Dendritic cell treated with granulocyte-macrophage colony-stimulating factor and Interleukin-4, amounts not matched to agents 40 ng/mL and 50 ng/mL, for 4 days (primary cell): ENCODE results near the gene UHRF2.

ENCODE experiments used
- H3K27ac Mint-ChIP-seq: one replicate; pipeline ENCODE4 v1.8.0; 2022; ENCODE audit warnings: mild to moderate bottlenecking, mixed read lengths
- H3K27me3 Mint-ChIP-seq: one replicate; pipeline ENCODE4 v1.8.0; 2022; ENCODE audit warnings: mild to moderate bottlenecking, mixed read lengths
- H3K36me3 Mint-ChIP-seq: one replicate; pipeline ENCODE4 v1.8.0; 2022; ENCODE audit warnings: low read depth, mixed read lengths
- H3K4me1 Mint-ChIP-seq: one replicate; pipeline ENCODE4 v1.8.0; 2022; ENCODE audit warnings: low read depth, mixed read lengths
- H3K4me3 Mint-ChIP-seq: one replicate; pipeline ENCODE4 v1.8.0; 2022; ENCODE audit warnings: mild to moderate bottlenecking, moderate library complexity, mixed read lengths
- H3K9me3 Mint-ChIP-seq: one replicate; pipeline ENCODE4 v1.8.0; 2022; ENCODE audit warnings: mixed read lengths
- intact Hi-C: fragments of 100-400 bp; cut with micrococcal nuclease; formaldehyde crosslinking; loops from one replicate; pipeline ENCODE4 v1.15.0; 2022

UHRF2 gene

GRCh38 chr9:6413365-6414246 lies 607 bp downstream of the UHRF2 start:
- Mint-ChIP-seq H3K27me3 (no peaks in the 10 kb centered on the region), H3K4me3 (peak overlapping the region; percentile 86), H3K9me3 (no peaks in the 10 kb centered on the region), H3K36me3 (peaks cover 6% of the 10 kb centered on the region), H3K4me1 (peaks cover 32% of the 10 kb centered on the region), H3K27ac (peak overlapping the region; percentile 87)
- intact Hi-C loops, result loop anchor here (2.0 to 10.0 kb wide), 3 partner anchors 267 to 399 kb away; partner anchors contain the start of genes KDM4C and RANBP6

DNA sequence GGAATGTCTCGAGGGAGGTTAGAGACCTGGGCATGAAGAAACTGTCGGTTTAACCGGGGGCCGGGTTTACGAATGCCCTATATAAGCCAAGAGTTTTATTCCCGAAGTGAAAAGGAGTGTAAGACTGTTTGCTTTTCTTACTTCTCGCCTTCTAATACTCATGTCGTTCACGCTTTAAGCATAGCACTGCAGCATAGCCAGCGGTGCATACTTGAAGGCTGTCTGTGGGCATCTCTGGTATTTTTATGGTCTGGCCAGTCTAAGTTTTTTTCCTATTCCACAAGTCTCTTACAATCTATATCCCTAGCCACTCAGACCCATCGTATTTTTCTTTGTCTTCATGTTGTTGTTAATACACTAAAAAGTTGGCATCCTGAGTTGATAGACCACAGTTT lies 1.2 kb downstream of the UHRF2 start:
- no peaks in the 10 kb centered on the region for H3K9me3 Mint-ChIP-seq
- H3K4me1 Mint-ChIP-seq, result peaks cover 32% of the 10 kb centered on the region
- peak overlapping the region; percentile 86 for H3K4me3 Mint-ChIP-seq
- H3K36me3 Mint-ChIP-seq, result peaks cover 6% of the 10 kb centered on the region
- no peaks in the 10 kb centered on the region for H3K27me3 Mint-ChIP-seq
- peak overlapping the region; percentile 87 for H3K27ac Mint-ChIP-seq
- intact Hi-C loops, result loop anchor here (10.0 kb wide), 1 partner anchor 399 kb away; the partner anchor contains the start of gene RANBP6

GRCh38 chr9:6415266-6415665 lies 2.3 kb downstream of the UHRF2 start:
- Mint-ChIP-seq H3K36me3 (peaks cover 6% of the 10 kb centered on the region), H3K4me3 (no peak overlapping the region), H3K27me3 (no peaks in the 10 kb centered on the region), H3K4me1 (peaks cover 32% of the 10 kb centered on the region), H3K27ac (no peak overlapping the region), H3K9me3 (no peaks in the 10 kb centered on the region)
- intact Hi-C loops, result loop anchor here (10.0 kb wide), 1 partner anchor 400 kb away; the partner anchor contains the start of gene RANBP6

GRCh38 chr9:6417186-6417585 lies 4.2 kb downstream of the UHRF2 start:
- Mint-ChIP-seq H3K4me3 (peak overlapping the region; percentile 17), H3K27ac (no peak overlapping the region), H3K9me3 (no peaks in the 10 kb centered on the region), H3K27me3 (no peaks in the 10 kb centered on the region), H3K4me1 (peaks cover 35% of the 10 kb centered on the region), H3K36me3 (peaks cover 15% of the 10 kb centered on the region)
- intact Hi-C loops, result loop anchor here (10.0 kb wide), 1 partner anchor 402 kb away; the partner anchor contains the start of gene RANBP6

GRCh38 chr9:6418764-6419163 lies 5.8 kb downstream of the UHRF2 start:
- H3K4me3 Mint-ChIP-seq, result no peak overlapping the region
- no peaks in the 10 kb centered on the region for H3K9me3 Mint-ChIP-seq
- no peaks in the 10 kb centered on the region for H3K27me3 Mint-ChIP-seq
- H3K4me1 Mint-ChIP-seq, result peaks cover 38% of the 10 kb centered on the region
- no peak overlapping the region for H3K27ac Mint-ChIP-seq
- H3K36me3 Mint-ChIP-seq, result peaks cover 19% of the 10 kb centered on the region
- intact Hi-C loops, result loop anchor here (10.0 kb wide), 1 partner anchor 404 kb away; the partner anchor contains the start of gene RANBP6

DNA sequence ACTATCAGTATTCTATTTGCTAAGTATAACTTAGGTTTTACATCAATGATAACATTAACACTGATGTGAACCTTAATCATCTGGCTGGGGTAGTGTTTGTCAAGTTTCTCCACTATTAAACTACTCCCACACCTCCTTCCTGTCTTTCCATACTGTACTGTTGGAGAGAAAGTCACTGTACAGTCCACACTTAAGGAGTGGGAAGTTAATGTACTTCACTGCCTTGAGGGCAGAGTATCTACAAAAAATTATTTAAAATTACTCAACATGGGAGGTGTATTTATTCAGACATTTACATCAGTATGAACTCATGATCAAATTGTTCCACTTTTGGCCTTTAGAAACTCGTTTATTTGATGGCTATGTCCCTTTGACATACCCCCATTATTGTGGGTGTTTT lies 11.9 kb downstream of the UHRF2 start:
- no peak overlapping the region for H3K27ac Mint-ChIP-seq
- no peaks in the 10 kb centered on the region for H3K9me3 Mint-ChIP-seq
- peaks cover 42% of the 10 kb centered on the region for H3K36me3 Mint-ChIP-seq
- H3K4me3 Mint-ChIP-seq, result no peak overlapping the region
- H3K27me3 Mint-ChIP-seq, result no peaks in the 10 kb centered on the region
- H3K4me1 Mint-ChIP-seq, result peaks cover 32% of the 10 kb centered on the region
- intact Hi-C loops, result no loop called here

DNA sequence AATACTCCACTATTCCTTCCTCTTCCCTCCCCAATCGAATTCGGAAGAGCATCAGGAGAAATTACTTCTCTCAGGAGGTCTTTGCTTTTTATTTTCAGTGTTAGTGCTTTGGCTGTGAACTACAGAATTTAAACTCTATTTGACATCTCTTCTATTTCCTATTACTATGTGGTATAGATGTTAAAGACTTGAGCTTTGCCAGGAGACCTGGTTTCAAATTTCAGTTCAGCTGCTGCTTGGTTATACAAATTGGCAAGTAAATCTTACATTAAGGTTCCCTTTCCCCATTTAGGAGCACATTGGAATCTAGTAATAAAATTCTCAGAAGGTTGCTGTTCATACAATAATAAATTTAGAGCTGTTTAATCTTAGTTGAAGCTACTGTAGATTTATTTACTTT lies 13.1 kb downstream of the UHRF2 start:
- peaks cover 39% of the 10 kb centered on the region for H3K4me1 Mint-ChIP-seq
- H3K36me3 Mint-ChIP-seq, result peaks cover 42% of the 10 kb centered on the region
- intact Hi-C loops, result no loop called here
- no peak overlapping the region for H3K27ac Mint-ChIP-seq
- no peak overlapping the region for H3K4me3 Mint-ChIP-seq
- H3K27me3 Mint-ChIP-seq, result no peaks in the 10 kb centered on the region
- H3K9me3 Mint-ChIP-seq, result no peaks in the 10 kb centered on the region

- Mint-ChIP-seq H3K27ac (peak overlapping the region; percentile 46), H3K36me3 (peaks cover 29% of the 10 kb centered on the region), H3K27me3 (no peaks in the 10 kb centered on the region), H3K4me1 (peaks cover 43% of the 10 kb centered on the region), H3K4me3 (no peak overlapping the region), H3K9me3 (no peaks in the 10 kb centered on the region)
- intact Hi-C loops, result no loop called here
These were observed 16.2 kb downstream of the UHRF2 start for GRCh38 chr9:6428940-6429889.

DNA sequence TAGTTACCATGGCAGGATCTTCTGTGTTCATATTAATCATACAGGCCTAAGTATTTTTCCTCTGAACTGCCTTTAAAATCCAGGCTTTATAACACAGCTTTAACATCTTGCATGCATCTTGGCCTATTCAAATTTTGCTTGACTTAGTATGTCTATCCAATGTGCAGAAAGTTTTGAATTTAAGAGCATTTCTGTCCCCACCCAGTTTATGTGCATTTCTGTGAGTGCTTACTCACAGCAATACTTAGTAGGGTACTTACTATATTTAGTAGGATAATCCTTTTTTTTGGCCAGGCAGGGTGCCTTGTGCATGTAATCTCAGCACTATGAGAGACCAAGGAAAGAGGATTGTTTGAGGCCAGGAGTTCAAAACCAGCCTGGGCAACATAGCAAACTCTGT lies 18.0 kb downstream of the UHRF2 start:
- Mint-ChIP-seq H3K4me3 (no peak overlapping the region), H3K36me3 (peaks cover 25% of the 10 kb centered on the region), H3K4me1 (peaks cover 37% of the 10 kb centered on the region), H3K27me3 (no peaks in the 10 kb centered on the region), H3K9me3 (no peaks in the 10 kb centered on the region), H3K27ac (no peak overlapping the region)
- intact Hi-C loops, result no loop called here

DNA sequence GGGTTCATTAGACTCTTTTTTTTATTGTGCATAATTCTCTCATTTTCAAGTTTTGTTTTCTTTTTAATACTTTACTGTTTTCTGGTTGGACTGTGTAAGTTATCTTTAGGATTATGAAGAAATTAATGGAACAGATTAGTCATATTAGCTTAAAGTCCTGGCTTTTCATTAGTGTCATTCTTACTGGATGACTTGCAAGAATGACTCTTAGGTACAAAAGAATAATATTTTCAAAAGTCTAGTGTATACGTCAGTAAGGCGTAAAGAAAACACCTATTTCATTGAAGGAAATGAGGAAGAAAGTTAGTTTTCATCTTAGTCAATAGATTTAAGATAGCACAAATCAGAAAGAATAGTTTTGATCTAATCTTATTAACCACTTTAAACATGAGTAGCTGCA lies 20.4 kb downstream of the UHRF2 start:
- no peak overlapping the region for H3K4me3 Mint-ChIP-seq
- no peaks in the 10 kb centered on the region for H3K9me3 Mint-ChIP-seq
- H3K27me3 Mint-ChIP-seq, result no peaks in the 10 kb centered on the region
- peaks cover 23% of the 10 kb centered on the region for H3K36me3 Mint-ChIP-seq
- H3K27ac Mint-ChIP-seq, result no peak overlapping the region
- intact Hi-C loops, result no loop called here
- peaks cover 35% of the 10 kb centered on the region for H3K4me1 Mint-ChIP-seq

DNA sequence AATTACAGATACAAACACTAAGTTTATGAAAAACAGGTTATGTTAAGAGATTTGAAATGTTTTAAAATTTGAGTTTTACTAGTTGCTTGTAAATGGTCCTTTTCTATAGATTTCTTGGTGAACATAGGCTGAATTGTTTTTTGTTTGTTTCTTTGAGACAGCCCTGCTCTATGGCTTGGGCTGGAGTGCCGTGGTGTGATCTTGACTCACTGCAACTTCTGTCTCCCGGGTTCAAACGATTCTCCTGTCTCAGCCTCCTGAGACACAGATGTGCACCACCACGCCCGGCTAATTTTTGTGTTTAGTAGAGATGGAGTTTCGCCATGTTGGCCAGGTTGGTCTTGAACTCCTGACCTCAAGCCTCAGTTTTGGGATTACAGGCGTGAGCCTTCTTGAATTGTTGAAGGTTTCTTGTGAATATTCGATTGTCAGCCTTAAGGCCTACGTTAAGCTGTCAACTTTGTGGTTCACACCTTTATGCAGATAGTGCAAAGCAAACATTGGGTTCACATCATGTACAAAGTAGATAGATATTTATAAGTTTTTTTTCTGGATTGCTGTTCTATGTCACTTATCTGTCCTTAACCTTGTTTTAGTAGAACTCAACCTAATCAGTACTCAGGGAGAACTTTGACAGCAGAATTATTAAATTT lies 26.2 kb downstream of the UHRF2 start:
- intact Hi-C loops, result no loop called here
- peaks cover 17% of the 10 kb centered on the region for H3K4me1 Mint-ChIP-seq
- no peaks in the 10 kb centered on the region for H3K9me3 Mint-ChIP-seq
- H3K27me3 Mint-ChIP-seq, result no peaks in the 10 kb centered on the region
- no peak overlapping the region for H3K4me3 Mint-ChIP-seq
- H3K27ac Mint-ChIP-seq, result no peak overlapping the region
- H3K36me3 Mint-ChIP-seq, result peaks cover 29% of the 10 kb centered on the region

DNA sequence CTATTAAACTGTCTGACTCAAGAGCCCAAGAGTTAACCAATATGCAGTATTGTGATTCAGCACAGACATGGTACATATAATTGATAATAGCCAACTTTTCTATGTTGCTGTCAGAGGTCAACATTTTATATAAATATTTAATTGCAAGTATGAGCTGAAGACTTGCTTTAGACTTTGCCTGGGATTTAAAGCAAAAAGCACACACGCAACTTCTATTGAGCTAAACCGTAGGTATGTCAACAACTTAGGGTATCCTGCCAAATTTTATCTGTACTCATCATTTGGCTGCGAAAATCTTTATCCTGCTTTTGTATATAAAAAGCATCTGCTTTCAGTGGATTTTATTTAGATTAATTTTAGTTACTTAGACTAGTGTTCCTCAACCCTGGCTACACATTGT lies 27.4 kb downstream of the UHRF2 start:
- intact Hi-C loops, result no loop called here
- H3K4me1 Mint-ChIP-seq, result peaks cover 22% of the 10 kb centered on the region
- no peak overlapping the region for H3K27ac Mint-ChIP-seq
- peaks cover 17% of the 10 kb centered on the region for H3K36me3 Mint-ChIP-seq
- no peaks in the 10 kb centered on the region for H3K9me3 Mint-ChIP-seq
- no peak overlapping the region for H3K4me3 Mint-ChIP-seq
- no peaks in the 10 kb centered on the region for H3K27me3 Mint-ChIP-seq

DNA sequence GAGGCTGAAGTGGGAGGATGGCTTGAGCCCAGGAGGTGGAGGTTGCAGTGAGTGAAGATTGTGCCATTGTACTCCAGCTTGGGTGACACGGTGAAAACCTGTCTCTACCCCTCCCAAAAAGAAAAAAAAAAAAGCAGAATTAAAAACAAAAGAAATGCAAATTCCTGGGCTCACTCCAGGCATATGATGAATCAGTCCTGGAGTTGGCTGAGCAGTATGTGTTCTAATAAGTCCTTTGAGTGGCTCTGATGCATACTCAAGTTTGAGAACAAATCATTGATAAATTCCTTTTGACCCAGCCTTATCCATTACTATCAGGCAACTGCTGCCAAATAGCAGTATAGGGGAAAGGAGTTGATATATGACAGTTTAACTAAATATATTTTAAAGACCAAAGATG lies 28.3 kb downstream of the UHRF2 start:
- Mint-ChIP-seq H3K27me3 (no peaks in the 10 kb centered on the region), H3K4me1 (peaks cover 22% of the 10 kb centered on the region), H3K9me3 (no peaks in the 10 kb centered on the region), H3K36me3 (peaks cover 23% of the 10 kb centered on the region), H3K4me3 (no peak overlapping the region), H3K27ac (no peak overlapping the region)
- intact Hi-C loops, result no loop called here
